ENCODE results near the gene LRSAM1.

- TF ChIP-seq CTCF (IDR thresholded peaks at IDR 0.05) (no peak), POLR2A (IDR thresholded peaks at IDR 0.05) (no peak), POLR2AphosphoS5 (IDR thresholded peaks at IDR 0.05) (no peak), EP300 (IDR thresholded peaks at IDR 0.05) (no peak)
These were observed 223 bp downstream of the LRSAM1 start for GRCh38 chr9:127451608-127451857.

Data from gastroesophageal sphincter (tissue), 3 donors.